Measurements from ENCODE around the gene ACTMAP.

DNA sequence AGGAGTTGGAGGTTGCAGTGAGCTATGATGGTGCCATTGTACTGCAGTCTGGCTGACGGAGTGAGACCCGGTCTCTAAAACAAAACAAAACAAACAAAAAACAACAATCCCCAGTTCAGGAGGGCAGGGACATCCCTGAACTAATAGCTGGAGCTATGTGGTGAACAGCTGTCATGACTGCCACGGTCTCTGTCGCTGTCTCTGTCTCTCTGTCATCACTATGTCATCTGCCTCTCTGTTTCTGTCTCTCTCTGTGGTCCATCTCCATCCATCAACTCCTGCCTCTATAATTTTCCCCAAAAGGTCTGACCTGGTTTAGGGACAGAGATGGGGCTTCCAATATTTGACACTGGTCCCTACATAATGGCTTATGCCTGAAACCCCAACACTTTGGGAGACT, 26.0 kb downstream of the ACTMAP start:
- TF ChIP-seq EZH2 (optimal IDR thresholded peaks at IDR 0.05; ENCODE audit: low read depth, low read length), result no peak
- TF ChIP-seq CTCF (IDR thresholded peaks at IDR 0.05; ENCODE audit: low read length), result no peak
- TF ChIP-seq EZH2phosphoT487 (IDR thresholded peaks at IDR 0.05; ENCODE audit: low read length), result no peak
